ENCODE results near the gene NKX6-1.

The NKX6-1 gene

DNA sequence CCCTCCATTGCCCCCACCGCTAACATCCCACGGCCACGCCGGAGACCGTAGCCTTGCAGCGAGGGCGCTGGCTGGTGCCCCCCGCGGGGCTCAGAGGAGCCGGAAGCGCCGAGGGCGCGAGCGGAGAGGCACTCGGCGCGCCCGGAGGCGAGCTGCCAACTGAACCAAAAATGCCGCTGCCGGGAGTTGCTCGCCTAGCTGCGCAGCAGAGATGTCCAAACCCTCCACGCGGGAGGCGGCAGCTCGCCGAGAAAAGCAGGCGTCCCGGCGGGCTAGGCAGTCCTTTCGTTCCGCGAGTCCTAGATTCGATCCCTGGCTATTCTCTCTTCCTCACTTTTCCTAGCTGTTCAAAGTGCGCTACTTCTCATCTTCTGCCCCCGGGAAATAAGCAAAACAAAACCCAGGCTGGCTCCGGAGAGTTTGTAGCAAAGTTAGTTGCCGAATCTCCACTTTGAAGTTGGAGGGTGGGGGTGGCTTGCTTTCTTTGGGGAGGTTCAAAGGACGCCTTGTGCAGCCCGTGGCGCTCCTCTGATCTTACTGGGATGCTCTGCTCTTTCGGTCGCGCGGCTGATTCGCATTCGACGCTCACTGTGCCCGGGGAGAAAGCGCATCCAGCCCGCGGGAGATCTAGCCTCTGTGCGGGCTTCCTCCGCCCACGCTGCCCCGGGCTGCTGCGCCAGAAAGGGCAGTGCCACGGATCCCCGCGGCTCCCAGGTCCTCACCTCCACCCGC, 723 bp downstream of the NKX6-1 start:
- DNase-seq (ENCODE audit: low read depth): no peak

DNA sequence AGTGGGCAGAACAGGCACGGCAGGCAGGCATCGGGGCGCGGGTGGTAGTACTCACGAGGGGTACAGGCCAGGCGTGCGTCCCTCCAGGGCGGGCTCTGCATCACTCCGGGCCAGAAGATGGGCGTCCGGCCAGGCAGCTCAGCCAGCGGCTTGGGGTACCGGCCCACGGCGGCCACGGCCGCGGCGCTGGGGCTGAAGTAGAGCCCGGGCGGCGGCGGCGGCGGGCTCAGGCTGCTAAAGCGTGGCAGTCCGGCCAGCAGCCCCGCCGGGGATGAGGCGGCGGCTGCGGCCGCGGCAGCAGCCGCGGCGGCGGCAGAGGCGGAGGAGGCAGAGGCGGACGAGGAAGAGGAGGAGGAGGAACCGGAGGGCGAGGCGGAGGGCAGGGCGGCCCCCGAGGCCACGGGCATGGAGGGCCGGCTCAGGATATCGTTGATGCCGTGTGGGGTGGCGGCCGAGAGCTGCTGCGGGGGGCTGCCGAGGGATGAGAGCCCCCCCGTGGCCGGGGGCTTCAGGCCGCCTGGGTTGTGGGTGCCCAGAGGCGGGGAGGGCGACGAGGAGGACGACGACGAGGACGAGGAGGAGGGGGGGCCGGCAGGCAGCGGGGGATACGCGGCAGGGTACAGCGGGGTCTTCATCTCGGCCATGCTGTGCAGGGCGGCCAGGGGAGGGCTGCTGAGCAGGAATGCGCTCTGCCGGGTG, 1.4 kb downstream of the NKX6-1 start:
- no peak for DNase-seq (ENCODE audit: low read depth)

DNA sequence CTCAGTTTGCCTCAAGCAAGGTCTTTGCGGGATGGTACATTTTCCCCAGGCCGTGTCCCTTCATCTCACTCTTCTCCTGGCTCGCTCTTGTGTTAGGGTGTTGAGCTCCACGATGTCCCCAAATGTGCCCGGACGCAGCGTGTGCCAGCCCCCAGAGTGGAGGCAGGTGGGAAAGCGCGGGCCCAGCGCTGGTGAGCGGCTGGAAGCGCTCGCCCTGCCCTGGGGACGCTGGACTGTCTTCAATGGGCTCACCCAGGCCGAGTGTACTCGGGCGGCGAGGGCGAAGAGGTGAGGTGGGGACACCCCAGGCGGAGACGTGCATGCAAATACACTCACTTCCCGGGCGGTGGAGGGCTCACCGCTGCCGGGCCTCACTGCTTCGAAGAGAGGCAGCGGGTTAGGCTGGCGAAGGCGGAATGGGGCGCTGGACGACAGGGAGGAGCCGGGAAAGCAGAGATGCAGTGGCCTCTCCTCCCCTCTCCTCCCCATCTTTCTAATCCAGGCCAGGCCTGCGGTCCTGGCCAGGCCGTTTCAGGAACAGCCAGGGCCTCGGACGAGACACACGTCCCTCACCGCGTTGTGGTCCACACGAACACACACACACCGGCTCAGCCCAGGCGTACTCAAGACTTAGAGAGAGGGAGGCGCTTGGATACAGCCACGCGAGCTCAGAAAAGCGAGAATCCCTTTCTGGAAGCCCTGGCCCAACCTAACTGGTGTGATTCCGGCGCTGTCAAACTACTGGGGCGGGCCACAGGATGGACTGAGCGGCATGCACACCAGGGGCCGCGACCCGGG, 2.2 kb downstream of the NKX6-1 start:
- DNase-seq (ENCODE audit: low read depth): no peak

DNA sequence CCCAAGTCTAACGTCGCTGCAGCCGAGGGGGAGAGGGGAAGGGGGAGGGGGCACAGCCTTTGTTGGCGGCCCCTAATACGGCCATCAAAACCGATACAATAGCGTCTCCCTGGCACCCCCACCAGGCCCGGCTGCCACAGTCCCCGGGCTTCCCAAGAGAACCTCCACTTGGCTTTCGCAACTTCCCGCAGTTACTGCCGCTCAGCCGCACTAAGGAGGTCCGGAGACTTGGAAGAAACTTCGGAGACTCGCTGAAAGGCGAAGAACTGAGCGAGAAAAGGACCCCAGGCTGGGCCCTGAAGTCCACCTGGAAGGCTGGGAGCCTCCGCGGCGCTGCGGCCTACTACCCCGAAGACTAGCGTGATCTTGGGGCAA, 2.8 kb downstream of the NKX6-1 start:
- no peak for DNase-seq (ENCODE audit: low read depth)

DNA sequence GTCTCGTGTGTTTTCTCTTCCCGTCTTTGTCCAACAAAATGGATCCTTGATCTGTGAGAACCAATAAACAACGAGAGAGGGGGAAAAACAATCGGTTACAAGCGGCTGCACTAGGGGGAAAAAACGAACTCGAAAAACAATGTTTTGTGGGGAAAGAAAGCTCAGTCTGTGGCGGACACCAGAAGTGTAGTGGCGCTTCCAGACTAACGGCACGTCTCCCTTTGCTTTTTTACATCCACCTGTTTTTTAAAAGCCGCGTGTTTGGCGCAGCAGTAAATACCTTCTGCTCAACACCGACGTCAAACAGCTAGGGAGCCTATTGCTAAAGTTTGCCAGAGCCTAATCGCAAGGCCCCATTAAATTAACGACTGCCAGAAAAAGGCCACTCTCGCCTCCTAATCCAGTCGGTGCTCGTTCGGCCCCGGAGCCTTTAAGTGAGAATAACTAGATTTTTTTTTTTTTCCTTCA, 3.3 kb downstream of the NKX6-1 start:
- DNase-seq (ENCODE audit: low read depth): no peak

DNA sequence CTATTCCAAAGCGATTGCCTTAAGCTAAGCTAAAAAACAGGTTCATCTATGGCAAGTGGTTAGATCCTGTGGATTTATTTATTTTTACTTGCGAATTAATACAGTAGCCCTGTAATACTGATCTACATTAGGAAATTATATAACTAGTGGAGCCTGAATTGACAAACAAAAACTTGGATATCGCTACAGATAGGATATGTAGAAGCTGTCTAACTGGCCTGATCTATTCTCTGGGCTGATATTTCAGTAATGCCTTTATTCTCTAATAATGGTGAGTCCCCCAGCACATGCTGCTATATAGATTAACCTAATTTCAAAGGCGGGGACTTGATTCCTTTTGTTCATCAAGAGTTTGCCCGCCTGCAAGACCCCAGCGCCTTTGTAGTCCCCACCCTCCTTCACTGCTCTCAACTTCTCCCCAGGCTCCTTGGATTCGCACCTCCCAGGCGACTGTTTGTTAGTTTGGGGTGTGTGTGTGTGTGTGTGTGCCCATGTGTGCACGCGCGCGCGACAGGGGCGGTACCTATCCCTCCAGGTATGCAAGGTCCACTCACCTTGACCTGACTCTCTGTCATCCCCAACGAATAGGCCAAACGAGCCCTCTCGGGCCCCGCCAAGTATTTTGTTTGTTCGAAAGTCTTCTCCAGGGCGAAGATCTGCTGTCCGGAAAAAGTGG, 3.8 kb downstream of the NKX6-1 start:
- DNase-seq (ENCODE audit: low read depth): no peak

DNA sequence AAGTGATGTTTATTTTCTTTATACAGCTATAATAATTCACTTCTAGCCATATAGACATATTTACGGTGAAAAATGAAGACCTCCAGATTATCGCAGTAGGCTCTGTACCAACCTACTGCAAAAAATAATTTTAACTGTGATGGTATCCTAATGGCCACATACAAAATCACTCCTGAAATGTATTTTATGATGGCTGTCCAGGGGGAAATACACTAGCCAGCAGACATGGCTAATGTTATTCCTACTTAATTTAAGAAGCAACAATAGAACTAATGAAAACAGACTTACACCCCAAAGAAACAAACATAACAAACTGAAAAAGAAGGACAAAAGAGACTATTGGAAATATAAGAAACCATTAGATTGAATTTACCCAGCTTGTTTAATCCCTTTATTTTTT, 4.6 kb downstream of the NKX6-1 start:
- DNase-seq (ENCODE audit: low read depth): no peak

DNA sequence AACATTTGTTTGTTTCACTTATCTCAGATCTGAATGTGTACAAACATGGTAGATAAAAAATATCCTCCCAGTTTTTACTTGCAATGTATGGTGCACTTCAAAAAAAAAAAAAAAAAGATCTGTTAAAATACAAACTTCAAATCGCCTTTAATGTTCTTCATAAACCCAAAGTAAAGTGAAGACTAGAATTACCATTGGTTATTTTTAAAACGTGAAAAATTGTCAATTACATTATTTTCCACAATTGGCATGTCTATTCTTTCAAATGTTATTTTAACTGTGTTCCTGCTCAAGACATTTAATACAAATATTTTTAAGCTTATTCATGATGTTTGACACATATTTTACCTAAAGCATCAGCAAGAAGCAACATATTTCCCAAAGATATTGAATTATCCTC, 5.0 kb downstream of the NKX6-1 start:
- DNase-seq (ENCODE audit: low read depth): no peak

DNA sequence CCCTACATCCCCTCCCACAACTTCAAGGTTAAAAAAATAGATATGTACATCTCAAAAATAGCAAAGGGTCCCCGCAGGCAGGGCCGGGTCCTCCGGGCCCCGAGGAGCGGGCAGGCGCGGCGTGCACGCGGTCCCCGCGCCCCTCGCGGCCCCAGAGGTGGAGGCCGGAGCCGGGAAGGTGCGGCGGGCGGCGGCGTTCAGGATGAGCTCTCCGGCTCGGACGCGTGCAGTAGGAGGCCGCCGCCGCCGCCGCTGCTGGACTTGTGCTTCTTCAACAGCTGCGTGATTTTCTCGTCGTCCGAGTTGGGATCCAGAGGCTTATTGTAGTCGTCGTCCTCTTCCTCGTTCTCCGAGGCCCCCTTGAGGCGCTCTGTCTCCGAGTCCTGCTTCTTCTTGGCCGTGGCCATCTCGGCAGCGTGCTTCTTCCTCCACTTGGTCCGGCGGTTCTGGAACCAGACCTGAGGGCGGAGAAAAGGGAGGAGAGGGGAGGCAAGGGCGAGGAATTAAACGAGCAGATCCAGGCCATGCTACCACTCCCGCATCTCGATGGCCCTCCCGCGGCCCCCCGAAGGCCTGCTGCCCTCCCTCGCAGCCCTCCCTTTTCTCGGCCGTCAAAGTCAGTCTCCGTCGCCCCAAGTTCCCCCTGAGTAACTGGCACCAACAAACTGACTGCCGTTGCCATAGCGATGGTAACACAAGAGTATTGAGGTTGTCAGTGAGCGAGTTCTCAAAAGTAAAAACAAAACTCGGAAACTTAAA, 5.8 kb downstream of the NKX6-1 start:
- no peak for DNase-seq (ENCODE audit: low read depth)

DNA sequence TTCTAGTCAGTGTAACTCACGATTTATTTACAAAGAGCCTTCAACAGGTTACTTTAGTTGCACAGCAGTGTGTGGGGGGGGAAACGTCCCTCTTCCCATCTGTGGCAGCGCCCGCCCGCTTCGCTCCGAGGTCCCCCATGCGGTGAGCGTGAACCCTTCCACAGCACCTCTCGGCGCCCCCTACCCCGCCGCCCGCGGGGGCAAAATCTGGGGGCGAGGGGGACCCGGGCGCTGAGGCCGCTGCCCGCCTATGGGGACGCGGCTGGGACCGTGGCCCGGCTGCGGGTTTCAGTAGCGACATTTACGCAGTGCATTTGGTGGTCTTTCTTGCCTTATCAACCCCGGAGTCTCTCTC, 6.4 kb downstream of the NKX6-1 start:
- no peak for DNase-seq (ENCODE audit: low read depth)

DNA sequence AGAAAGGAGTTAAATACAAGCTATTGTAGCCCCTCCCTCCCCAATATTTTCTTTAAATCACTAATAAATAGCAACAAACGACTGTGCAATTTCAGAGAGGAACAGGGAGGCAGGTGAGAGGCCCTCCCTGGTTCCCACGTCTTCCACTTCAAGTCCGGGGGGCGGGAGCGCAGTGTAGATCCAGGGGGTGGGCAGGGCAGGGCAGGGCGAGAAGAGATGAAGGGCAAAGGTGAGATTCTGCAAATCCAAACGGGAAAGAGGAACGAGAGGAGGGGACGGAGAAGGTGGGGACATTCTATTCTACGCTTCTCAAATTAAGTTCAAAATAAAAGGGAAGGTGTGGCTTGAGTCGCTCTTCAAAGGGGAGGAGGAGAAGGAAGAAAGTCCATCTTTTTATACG, 6.8 kb downstream of the NKX6-1 start:
- DNase-seq (ENCODE audit: low read depth): no peak

DNA sequence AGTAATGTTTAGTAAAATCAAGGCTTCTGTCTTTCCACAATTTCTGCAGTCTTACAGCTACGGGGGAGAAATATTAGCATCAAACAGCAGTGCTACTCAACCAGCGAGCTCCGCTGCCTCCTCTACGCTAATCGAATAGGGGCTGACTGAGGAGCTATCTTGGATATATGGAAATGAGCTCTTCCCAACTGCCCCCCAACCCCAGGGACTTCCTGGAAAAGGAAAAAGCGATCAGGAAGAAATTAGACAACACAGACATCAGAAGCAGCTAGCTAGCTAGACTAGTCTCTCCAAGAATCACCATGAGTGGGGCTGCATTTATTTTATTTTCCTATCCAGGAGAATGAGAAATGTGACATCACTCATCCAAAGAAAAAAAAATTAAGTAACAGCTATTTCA, 7.6 kb downstream of the NKX6-1 start:
- DNase-seq (ENCODE audit: low read depth): no peak

DNA sequence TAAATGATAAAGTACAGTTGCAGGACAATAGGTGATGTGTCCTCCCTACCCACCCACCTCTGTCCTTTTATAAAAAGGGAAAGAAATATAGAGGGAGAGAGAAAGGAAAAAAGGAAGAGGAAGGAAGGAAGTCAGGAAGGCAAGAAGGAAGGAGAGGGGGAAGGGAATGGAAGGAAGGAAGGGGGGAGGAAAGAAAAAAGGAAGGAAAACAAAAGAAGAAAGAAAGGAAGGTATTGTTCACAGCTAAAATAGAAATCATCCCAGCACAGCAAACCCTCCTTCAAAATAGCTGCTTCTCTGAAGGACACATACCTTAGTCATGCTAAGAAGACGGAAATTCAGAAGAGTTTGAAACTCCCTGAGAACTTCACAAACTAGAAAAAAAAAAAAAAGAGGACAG, 8.4 kb downstream of the NKX6-1 start:
- no peak for DNase-seq (ENCODE audit: low read depth)

DNA sequence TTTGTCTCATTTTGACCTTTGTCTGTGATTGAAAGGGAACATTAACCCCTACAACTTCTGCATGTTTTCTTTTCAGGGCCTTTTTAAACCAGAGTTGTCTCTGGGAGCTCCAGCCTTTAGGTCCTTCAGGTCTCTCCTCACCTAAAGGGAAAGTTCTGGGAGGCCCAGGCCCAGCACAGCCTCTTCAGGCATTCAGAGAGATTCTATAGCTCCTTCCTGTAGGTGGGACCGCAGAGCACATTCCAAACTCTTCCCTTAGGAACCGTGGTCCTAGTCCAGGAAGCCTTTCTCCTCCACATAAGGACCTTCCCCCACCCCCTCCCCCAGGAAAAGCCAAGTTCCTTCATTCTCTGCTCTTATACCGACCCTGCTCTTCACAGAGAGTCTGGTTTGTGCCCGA, 14.9 kb downstream of the NKX6-1 start:
- DNase-seq (ENCODE audit: low read depth): no peak

DNA sequence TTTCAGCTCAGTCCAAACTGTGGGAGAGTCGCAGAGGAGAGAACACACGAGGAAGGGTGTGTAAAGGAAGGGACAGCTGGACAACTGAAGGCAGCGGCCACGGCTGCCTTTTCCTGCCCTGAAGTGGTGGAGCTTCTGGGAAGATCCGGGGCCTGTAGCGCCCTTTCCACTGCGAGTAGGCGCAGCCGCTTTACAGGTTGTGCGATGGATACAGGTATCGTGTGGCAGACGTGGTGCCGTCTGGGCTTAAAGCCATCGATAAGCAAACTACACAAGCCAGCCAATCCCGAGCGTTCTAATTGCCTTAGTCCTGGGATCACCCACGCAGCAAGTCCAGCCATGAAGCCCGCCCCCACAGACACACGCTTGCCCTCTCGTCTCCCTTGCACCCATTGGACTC, 15.4 kb downstream of the NKX6-1 start:
- DNase-seq (ENCODE audit: low read depth): no peak

DNA sequence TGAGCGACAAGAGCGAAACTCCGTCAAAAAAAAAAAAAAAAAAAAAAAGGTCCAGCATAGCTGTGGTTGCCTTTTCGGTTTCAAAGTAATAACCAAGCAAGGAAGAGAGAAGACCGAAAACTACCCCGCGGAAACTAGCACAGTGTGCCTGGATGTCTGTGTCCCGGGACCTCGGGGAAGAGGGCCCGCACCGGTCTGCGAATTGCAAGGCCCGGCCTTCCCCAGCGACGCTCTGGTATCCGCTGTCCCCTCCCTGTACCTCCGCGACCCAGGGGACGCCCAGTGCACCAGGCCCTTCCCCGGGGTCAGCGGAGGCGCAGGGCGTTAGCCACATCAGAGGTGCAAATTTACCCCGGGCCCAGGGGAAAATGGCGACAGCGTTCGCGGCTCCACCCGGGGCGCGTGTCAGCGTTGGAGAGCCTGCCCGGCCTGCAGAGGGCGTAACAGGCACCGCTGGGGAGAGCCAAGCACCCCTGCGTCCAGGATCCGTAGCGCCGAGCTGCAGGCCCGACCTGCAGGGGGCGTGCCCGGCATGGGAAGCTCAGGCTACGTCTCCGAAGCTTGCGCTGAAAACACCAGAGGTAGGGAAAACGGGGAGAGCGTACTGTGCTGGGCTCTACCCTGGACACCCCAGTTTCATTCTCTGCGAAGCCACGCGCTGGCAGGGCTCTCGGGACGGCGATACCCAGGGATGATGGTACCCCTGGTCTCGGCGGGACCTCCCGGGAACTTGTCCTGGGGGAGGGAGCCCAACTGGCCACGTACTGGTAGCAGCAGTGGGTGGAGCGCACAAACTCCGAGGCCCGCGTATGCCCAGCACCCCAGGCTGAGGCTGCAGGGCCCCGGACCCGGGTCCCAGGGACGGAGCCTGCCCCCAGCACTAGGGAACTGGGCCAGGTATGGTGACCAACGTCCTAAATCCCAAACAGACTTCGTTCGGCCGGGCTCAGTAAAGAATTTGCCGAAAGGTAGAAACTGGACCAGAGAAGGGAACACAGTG, 16.2 kb downstream of the NKX6-1 start:
- no peak for DNase-seq (ENCODE audit: low read depth)

DNA sequence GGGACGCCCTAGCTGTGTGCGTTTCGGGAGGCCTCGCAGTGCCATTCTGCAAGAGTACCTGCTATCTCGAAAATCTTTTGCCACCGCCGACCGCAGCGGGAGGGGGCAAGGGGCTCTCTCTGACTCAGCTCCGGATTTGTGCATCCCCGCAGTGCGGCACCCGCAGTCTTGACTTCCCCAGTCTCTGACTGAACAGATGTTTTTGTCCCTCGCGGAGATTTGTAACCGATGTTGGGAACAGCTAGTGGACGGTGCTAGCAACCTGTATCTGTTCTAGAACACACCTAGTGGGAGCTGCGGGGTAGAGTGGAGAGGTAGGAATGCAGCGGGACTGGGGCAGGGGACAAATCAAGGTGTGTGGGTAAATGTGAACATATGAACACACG, 17.2 kb downstream of the NKX6-1 start:
- DNase-seq (ENCODE audit: low read depth): no peak

DNA sequence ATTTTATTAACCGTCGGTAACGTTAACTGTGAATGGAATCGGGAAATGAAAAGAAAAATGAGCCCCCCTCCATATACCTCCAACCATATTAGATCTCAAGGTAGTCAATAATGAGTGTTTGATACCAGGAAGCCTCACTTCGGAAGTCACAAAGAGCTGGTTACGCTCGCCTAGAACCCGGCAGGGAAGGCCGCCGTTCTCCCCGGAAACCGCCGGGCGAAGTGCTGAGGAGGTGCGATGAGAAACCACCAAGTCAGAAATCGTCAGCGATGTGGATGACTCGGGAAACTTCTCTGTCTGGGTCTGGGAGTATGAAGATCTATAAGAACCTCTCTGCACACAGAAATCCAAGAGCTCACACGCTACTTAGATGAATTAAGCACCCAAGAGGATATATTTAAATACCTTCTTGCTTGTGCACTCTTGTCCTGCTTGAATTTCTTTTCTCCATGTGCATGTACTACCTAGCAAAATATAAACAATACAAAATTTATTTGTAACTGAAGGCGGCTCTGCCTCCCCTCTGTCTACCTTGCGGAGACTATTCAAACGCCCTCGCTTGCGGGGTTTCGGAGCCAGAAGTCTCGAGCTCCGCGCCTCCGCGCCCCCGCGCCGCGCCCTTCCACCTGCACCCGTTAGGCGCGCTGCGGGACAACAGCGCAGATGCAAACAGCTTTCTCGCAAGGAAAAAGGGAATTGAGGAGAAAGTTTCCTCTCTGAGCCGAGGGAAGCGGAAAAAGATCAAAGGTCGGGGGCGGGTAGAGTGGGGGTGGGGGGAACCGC, 17.8 kb downstream of the NKX6-1 start:
- no peak for DNase-seq (ENCODE audit: low read depth)

DNA sequence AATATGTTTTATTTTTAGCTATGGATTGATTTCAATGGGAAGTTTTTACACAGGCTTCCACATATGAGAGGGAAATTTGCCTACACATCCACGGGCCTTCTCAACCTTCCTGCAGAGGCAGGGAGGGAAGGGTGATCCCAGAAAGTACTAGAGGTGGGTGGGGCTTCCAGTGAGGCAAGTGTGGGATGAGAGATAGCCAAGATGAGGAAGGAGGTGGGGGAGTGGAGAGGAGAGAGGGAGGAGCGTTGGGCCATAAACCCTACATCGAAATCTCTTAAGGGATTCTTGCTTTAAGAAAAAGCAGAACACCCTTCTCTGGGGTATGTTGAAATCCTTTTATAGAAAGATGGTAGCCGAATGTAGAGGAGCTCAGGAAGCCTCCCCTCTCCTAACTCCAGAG, 19.0 kb downstream of the NKX6-1 start:
- DNase-seq (ENCODE audit: low read depth): no peak

DNA sequence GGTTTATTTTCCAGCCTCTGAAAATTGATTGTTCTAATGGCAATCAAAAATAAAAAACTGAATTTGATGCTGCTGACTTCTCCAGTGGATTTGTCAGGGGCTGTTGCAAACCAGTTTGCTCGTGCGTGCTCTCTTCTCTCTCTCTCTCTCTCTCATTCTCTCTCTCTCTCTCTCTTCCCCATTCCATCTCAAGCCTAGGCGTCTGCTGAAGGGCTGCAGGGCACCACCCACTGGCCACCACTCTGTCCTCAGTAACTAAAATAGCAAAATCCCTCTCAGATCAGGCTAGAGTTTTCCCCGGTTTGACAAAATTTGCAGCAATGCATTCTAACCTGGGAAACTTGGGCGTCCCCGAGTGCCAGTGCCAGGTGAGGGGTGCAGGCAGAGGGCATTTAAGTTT, 19.4 kb downstream of the NKX6-1 start:
- DNase-seq (ENCODE audit: low read depth): no peak
